Keratinocyte (primary cell): ENCODE results near the gene KIF1B. TPM values are rescaled to one million over a fixed set of nuclear protein-coding genes. Genes with fewer than 3 reads are reported as not detected.

ENCODE experiments used
- DNase-seq: peaks from one replicate; pipeline ENCODE4 v3.0.0-alpha.2; 2011; ENCODE audit warnings: low read depth, missing footprints, low spot score
- FAIRE-seq: peaks from 2 replicates; lab custom pipeline; 2011; peaks lifted over from hg19 to GRCh38; lab: Jason Lieb, UNC
- H2AFZ ChIP-seq: 2 replicates; pipeline ENCODE4 v1.6.0; 2012; ENCODE audit warnings: low read length, control low read depth, inconsistent platforms; ENCODE audit not compliant: control insufficient read depth
- H3K27ac ChIP-seq: 2 replicates; pipeline ENCODE4 v1.5.1; 2011; ENCODE audit warnings: low read length; ENCODE audit not compliant: control insufficient read depth, insufficient read depth
- H3K27me3 ChIP-seq: 3 replicates; pipeline ENCODE4 v1.6.0; 2011; ENCODE audit warnings: low read length; ENCODE audit not compliant: control insufficient read depth, insufficient read depth; ENCODE audit errors: extremely low read depth
- H3K36me3 ChIP-seq, 2 experiments: 2 replicates in 1 of 2; 3 replicates in 1 of 2; pipeline ENCODE4 v1.5.1; 2011; ENCODE audit warnings: low read length in 2 of 2, mild to moderate bottlenecking in 1 of 2; ENCODE audit not compliant: control insufficient read depth in 2 of 2, insufficient read depth in 2 of 2; ENCODE audit errors: extremely low read depth in 1 of 2
- H3K4me1 ChIP-seq: 3 replicates; pipeline ENCODE4 v1.5.1; 2011; ENCODE audit warnings: low read length; ENCODE audit not compliant: control insufficient read depth, insufficient read depth; ENCODE audit errors: extremely low read depth
- H3K4me2 ChIP-seq: 3 replicates; pipeline ENCODE4 v1.6.0; 2011; ENCODE audit warnings: low read depth, low read length; ENCODE audit not compliant: control insufficient read depth, insufficient read depth; ENCODE audit errors: extremely low read depth
- H3K4me3 ChIP-seq, 3 experiments: fragments of 200-600 bp in 1 of 3; sonication (generic) in 1 of 3; 2 replicates in 2 of 3; 3 replicates in 1 of 3; pipeline ENCODE4 v1.5.1; 2011 to 2016; ENCODE audit warnings: low read length in 3 of 3, mild to moderate bottlenecking in 3 of 3, control low read depth in 2 of 3, inconsistent platforms in 1 of 3, low read depth in 1 of 3, mixed read lengths in 1 of 3, mixed run types in 1 of 3, moderate library complexity in 1 of 3; ENCODE audit not compliant: control insufficient read depth in 2 of 3, insufficient read depth in 2 of 3; ENCODE audit errors: extremely low read depth in 1 of 3
- H3K79me2 ChIP-seq: 2 replicates; pipeline ENCODE4 v1.6.0; 2012; ENCODE audit warnings: low read length; ENCODE audit not compliant: control insufficient read depth, insufficient read depth
- H3K9ac ChIP-seq: 3 replicates; pipeline ENCODE4 v1.6.0; 2011; ENCODE audit warnings: low read length; ENCODE audit not compliant: control insufficient read depth, insufficient read depth; ENCODE audit errors: extremely low read depth
- H3K9me1 ChIP-seq: 3 replicates; pipeline ENCODE4 v1.6.0; 2011; ENCODE audit warnings: low read length; ENCODE audit not compliant: control insufficient read depth, insufficient read depth; ENCODE audit errors: extremely low read depth
- H3K9me3 ChIP-seq: 2 replicates; pipeline ENCODE4 v1.5.1; 2012; ENCODE audit warnings: low read depth, low read length; ENCODE audit not compliant: control insufficient read depth
- H4K20me1 ChIP-seq: 3 replicates; pipeline ENCODE4 v1.6.0; 2011; ENCODE audit warnings: low read length; ENCODE audit not compliant: control insufficient read depth, insufficient read depth; ENCODE audit errors: extremely low read depth
- EZH2 ChIP-seq: IDR thresholded peaks from one replicate; pipeline ENCODE4 v1.6.1; 2012; ENCODE audit warnings: inconsistent platforms, mild to moderate bottlenecking, low read length, moderate library complexity
- dilution Hi-C: fragments of 300-500 bp; cut with MboI; formaldehyde crosslinking; loops from one replicate; pipeline ENCODE4 v1.7.0; 2020; ENCODE audit warnings: low sequenced_read_pairs; ENCODE audit not compliant: extremely low pct_ligation_motif_present
- polyA plus RNA-seq, 5 experiments: library from polyadenylated mRNA; depleted of rRNA in 3 of 5; stranded (reverse) in 3 of 5; stranded (forward) in 1 of 5; unstranded in 1 of 5; fragments of >200 nt; gene quantifications; 1 replicate in 1 of 5; 2 replicates in 3 of 5; 3 replicates in 1 of 5; pipeline versions ENCODE4 v1.2.1 to v1.2.3, GENCODE V29; 2011 to 2012; ENCODE audit warnings: missing spikeins in 2 of 5, low read depth in 1 of 5, low replicate concordance in 1 of 5
- TF ChIP-seq, protein P1 (sequence below), 3 experiments: IDR thresholded peaks in 1 of 3; conservative IDR thresholded peaks in 1 of 3; optimal IDR thresholded peaks in 1 of 3; 2 replicates in 2 of 3; 3 replicates in 1 of 3; pipeline versions ENCODE3 to v1.5.1; 2011; ENCODE audit warnings: low read length in 3 of 3, mild to moderate bottlenecking in 3 of 3, moderate library complexity in 2 of 3, control low read depth in 1 of 3, inconsistent platforms in 1 of 3; ENCODE audit not compliant: insufficient read depth in 2 of 3; ENCODE audit errors: extremely low read depth in 1 of 3

Gene KIF1B
- polyA plus RNA-seq, 1 donor (not counting 4 experiments of a cell fraction or from before 2014, with no cell fraction given): 15.1 TPM

DNA sequence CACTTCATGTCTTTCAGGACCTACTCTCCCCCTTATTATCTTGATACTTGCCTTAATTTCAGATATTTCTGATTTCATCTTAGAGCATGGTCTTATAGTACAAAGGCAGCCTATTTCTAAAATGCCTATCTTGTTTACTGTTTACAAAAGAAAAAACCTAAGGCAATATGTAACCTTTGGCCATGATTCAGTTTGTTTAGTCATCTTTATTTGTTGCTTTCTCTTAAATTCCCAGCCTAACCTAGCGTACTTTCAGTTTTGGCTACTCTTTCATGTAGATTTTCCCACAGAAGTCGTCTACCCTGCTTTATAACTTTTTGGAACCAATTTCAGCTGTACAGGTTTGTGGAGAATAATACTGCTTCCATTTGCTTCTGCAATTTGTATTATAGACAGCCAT is 81.8 kb downstream of the KIF1B start:
- H3K4me2 ChIP-seq: no peak overlapping the region
- no peak for FAIRE-seq
- H4K20me1 ChIP-seq: no peaks in the 10 kb centered on the region
- no peaks in the 10 kb centered on the region for H3K4me1 ChIP-seq
- no peaks in the 10 kb centered on the region for H3K79me2 ChIP-seq
- H3K36me3 ChIP-seq: peaks cover 15 to 26% of the 10 kb centered on the region in 2 experiments
- H3K4me3 ChIP-seq: no peak overlapping the region
- no peak for DNase-seq
- no peak for TF ChIP-seq EZH2
- TF ChIP-seq, protein P1, sequence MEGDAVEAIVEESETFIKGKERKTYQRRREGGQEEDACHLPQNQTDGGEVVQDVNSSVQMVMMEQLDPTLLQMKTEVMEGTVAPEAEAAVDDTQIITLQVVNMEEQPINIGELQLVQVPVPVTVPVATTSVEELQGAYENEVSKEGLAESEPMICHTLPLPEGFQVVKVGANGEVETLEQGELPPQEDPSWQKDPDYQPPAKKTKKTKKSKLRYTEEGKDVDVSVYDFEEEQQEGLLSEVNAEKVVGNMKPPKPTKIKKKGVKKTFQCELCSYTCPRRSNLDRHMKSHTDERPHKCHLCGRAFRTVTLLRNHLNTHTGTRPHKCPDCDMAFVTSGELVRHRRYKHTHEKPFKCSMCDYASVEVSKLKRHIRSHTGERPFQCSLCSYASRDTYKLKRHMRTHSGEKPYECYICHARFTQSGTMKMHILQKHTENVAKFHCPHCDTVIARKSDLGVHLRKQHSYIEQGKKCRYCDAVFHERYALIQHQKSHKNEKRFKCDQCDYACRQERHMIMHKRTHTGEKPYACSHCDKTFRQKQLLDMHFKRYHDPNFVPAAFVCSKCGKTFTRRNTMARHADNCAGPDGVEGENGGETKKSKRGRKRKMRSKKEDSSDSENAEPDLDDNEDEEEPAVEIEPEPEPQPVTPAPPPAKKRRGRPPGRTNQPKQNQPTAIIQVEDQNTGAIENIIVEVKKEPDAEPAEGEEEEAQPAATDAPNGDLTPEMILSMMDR (optimal IDR thresholded peaks at IDR 0.05 in 1 of 3, IDR thresholded peaks at IDR 0.05 in 1 of 3, conservative IDR thresholded peaks at IDR 0.05 in 1 of 3; ENCODE audit: extremely low read depth in 1 of 3, insufficient read depth in 2 of 3, low read length in 3 of 3): no peak
- H3K9me1 ChIP-seq: no peaks in the 10 kb centered on the region
- H3K27ac ChIP-seq: no peak overlapping the region
- no peak overlapping the region for H3K9ac ChIP-seq
- H3K27me3 ChIP-seq: no peaks in the 10 kb centered on the region
- no peaks in the 10 kb centered on the region for H3K9me3 ChIP-seq
- H2AFZ ChIP-seq: no peak overlapping the region
- dilution Hi-C loops: no loop called here

DNA sequence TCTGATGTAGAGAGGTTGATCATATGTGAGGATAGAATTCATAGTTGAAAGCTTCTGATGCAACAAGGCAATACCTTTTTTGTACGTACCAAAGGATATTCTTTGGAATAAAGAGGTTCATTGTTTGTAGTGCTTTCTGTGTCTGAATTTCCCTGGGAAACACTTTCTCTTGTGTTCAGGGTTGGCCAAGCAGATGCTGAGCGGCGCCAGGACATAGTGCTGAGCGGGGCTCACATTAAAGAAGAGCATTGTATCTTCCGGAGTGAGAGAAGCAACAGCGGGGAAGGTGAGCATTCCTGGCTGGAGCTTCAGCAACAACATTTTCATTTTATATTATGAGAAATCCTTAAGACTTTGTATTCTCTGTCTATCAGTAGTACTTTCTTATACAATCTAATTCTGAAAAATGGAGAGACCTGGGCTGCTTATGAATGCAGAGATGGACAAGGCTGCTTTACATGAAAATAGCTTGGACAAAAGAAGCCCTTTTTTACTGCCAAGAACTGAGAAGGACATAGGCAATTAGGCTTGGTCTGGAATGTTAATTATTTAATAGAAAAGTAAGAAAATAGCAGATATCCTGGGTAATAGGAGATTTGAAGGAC is 85.2 kb downstream of the KIF1B start:
- dilution Hi-C loops: no loop called here
- no peak for FAIRE-seq
- no peaks in the 10 kb centered on the region for H3K9me3 ChIP-seq

More for the DNA sequence above, 85.2 kb downstream of the KIF1B start:
- no peaks in the 10 kb centered on the region for H3K79me2 ChIP-seq
- no peak overlapping the region for H3K4me3 ChIP-seq
- H3K9me1 ChIP-seq: no peaks in the 10 kb centered on the region
- no peaks in the 10 kb centered on the region for H3K27me3 ChIP-seq
- peaks cover 14 to 19% of the 10 kb centered on the region in 2 experiments for H3K36me3 ChIP-seq
- H3K27ac ChIP-seq: no peak overlapping the region
- no peak overlapping the region for H3K9ac ChIP-seq
- TF ChIP-seq, protein P1 (optimal IDR thresholded peaks at IDR 0.05 in 1 of 3, IDR thresholded peaks at IDR 0.05 in 1 of 3, conservative IDR thresholded peaks at IDR 0.05 in 1 of 3; ENCODE audit: extremely low read depth in 1 of 3, insufficient read depth in 2 of 3, low read length in 3 of 3): no peak
- TF ChIP-seq EZH2: no peak
- no peak for DNase-seq
- H4K20me1 ChIP-seq: no peaks in the 10 kb centered on the region
- H3K4me2 ChIP-seq: no peak overlapping the region
- no peak overlapping the region for H2AFZ ChIP-seq
- H3K4me1 ChIP-seq: no peaks in the 10 kb centered on the region
